GM21447 (cell line): Measurements from ENCODE around the gene LRP5.
"Not testable (repeated sequence)": the region's sequence is repeated elsewhere in the genome, so short reads cannot be mapped to it uniquely, and the experiment has no call there.

Source experiments
- ATAC-seq: cut with Tn5 transposase; IDR thresholded peaks from one replicate; pipeline ENCODE4 v1.9.1; 2021; ENCODE audit not compliant: unreplicated experiment

The LRP5 gene

GRCh38 chr11:68328374-68329091, 16.1 kb downstream of the LRP5 start:
- no peak for ATAC-seq

GRCh38 chr11:68329536-68329935, 17.1 kb downstream of the LRP5 start:
- ATAC-seq, result no peak

- ATAC-seq, result no peak
Observed at GRCh38 chr11:68329978-68330699, 17.7 kb downstream of the LRP5 start.

DNA sequence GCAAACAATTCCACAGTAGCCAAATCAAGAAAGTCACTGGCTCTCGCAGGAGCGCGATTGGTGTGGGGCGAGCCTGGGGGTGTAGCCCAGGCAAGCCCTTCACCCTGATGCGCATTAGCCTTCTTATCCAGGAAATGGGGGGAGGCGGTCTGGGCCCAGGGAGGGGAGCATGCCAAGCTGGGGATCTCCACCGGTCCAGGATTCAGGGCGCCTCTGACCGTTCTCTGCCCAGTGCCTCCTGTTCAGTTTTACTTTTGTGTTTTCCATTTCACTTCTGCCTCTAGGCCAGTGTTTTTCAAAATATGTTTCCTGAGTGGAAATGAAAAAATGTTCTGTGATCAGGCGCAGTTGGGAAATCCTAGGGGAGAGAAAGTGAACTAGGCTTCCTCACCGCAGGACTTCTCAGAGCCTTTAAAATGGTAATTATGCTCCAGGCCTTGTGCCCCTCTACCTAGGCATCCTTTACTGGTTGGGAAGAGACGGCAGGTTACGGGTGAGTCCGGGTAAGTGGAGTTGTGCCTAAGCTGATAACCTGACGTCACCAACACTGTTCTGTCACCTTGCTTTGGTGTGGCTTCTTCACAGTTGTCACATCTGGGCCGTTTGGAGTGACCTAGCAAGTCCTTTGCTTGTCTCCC, 18.4 kb downstream of the LRP5 start:
- ATAC-seq, result no peak

DNA sequence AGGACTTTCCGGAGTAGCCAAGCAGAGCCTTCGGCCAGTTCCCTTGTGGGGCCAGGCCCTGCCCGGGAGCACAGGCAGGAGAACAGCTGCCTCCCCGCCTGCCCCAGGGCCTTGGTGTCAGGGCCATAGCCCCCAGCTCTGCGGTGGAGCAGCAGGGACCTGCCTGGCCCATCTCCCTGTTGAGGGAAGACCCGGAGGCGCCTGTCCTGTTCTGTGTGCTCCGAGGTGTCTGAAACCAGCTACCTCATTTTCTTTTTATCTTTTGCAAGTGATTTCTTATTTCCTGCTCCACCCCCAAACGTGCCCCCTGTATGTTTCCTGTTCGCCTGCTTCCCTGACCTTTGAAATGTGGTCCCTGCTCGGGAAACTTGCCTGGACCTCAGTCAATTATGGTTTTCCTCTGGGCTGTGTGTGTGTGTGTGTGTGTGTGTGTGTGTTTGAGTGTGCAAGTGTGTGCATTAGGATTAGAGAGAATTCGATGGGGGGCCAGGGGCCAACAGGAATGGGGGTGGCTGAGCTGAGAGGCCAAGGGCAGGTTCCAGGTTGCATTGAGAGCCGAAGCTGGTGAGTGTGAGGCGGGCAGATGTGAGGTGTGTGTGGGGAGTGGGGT, 19.1 kb downstream of the LRP5 start:
- ATAC-seq, result no peak

DNA sequence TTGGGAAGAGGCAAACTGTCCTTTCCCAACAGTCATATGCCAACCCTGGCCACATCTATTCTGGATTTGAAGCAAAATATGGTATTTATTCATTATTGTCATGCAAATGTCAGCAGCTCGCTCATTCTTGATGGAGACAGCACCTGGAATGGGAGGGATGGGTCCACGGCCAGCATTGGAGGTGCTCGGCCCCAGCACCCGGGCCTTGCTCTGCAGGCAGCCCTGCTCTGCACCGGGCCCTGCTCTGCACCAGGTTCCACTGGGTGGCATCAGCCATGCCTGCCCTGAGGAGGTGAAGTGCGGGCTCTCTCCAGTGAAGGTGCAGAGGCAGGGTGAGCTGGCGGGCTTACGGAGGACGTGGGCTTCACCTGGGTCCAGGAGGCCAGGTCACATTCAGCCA, 19.8 kb downstream of the LRP5 start:
- no peak for ATAC-seq

DNA sequence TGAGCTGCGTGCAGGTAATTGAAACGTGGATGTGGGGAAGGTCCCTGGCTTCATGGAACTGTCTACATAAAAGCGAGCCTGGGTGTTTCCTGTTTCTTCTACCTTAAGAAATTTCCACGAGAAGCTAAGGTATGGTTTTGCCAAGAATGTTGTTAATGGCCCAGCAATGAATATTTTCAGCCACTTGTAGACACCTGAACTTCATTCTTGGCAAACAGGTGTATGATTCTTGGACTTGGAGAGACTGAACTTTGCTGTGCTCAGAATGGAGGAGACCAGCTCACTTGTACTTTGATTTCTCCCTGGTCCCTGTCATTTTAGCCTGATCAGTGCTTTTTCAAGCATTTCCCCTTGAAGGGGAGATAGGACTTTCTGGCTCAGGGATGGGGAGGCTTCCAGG, 20.8 kb downstream of the LRP5 start:
- ATAC-seq, result no peak

DNA sequence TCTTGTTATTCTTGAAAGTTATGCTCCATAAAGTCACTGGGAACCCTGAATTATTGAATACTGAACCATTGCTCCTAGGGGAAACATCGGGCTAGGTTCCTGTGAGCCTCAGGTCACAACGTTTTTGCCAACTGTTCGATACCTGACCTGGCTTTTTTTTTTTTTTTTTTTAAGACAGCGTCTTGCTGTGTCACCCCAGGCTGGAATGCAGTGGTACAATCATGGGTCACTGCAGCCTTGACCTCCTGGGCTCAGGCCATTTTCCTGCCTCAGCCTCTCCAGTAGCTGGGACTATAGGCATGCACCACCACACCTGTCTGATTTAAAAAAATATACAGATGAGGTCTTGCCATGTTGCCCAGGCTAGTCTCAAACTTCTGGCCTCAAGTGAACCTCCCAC, 22.5 kb downstream of the LRP5 start:
- no peak for ATAC-seq

DNA sequence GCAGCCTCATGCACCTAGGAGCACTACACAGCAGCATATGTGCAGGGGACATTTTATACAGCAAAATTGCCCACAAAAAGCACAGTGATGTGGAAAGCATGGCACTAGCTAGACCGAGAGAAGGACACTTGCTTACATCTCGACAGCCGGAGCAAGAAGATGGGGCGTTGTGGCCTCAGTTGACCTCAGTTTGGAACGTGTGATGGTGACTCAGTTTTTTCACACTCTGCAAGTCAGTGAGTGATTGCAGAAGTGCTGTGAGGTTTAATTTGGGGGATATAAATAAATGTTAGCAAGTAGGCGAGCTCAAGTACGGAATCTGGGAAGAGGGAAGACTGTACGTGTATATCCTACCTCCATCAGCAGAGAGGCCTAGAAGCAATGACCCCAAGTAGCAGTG, 23.3 kb downstream of the LRP5 start:
- ATAC-seq, result no peak

DNA sequence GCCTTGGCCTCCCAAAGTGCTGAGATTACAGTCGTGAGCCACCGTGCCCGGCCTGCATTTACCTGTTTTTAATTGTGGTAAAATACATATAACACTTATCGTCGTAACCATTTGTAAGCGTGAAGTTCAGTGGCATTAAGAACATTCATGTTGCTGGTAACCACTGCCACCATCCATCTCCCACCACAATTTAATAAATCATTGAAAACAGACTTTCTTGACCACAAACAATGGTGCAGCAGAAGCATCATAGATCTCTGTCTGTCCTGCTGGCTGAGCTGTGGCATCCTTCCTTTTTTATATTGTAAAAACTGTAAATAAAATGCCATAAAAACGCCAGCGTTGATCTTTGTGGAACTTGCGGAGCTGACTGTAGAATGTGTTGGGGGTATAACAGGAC, 24.3 kb downstream of the LRP5 start:
- no peak for ATAC-seq

GRCh38 chr11:68337399-68337835, 25.0 kb downstream of the LRP5 start:
- ATAC-seq, result no peak

DNA sequence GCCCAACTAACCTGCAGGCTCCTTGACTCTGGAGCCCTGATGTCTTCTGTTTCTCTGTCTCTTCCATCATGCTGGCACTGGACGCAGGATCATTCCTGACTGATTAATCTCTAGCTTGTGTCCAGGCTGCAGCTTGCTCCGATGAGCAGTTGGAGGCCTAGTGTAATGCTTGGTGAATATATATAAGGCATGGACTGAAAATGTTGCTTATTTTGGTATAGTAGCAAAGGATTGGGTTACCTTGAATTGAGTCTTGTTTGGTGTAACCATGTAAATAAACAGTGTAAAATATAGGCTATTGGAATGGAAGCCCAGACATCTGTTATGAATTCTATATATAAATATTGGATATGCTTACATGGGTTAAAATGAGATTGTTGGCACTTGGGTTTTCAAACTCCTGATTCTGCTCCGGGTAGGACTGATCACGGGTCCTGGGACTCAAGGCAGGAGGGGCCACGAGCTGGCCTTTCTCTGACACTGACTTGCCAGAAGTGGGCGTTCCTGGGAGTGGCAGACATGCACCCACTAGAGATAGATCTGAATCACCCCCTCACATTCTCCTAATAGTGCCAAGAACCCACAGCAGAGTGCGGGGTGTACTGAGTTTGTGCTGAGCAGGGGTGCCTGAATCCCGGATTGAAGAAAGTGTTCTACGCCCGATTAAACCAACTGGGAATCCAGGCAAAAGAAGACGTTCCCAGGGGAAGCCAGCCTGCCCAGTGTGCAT, 25.8 kb downstream of the LRP5 start:
- ATAC-seq, result no peak

DNA sequence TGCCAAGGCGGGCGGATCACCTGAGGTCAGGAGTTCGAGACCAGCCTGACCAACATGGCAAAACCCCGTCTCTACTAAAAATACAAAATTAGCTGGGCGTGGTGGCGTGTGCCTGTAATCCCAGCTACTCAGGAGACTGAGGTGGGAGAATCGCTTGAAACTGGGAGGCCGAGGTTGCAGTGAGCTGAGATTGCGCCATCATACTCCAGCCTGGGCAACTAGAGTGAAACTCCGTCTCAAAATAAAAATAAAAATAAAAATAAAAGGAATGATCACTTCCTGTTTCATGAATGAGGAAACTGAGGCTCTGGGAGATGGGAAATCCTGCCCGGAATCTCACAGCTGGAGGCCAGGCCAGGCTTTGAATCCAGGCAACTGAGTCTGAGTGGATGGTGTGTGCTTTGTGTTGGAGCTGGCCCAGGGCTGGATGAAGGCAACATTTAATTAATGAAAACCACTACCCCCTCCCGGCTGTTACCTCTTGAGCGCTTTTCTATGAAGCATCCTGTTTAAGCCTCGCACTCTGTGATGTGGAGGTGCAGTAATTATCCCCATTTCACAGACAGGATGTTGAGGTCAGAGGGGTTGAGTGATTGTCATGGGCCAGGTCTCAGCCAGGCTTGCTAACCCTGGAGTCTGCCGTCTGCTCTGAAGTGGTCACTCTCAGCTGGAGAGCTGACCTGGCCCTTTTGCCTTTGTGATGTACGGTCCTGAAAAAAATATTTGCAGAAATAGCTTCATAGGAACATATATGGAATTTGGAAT, 27.8 kb downstream of the LRP5 start:
- ATAC-seq, result no peak

DNA sequence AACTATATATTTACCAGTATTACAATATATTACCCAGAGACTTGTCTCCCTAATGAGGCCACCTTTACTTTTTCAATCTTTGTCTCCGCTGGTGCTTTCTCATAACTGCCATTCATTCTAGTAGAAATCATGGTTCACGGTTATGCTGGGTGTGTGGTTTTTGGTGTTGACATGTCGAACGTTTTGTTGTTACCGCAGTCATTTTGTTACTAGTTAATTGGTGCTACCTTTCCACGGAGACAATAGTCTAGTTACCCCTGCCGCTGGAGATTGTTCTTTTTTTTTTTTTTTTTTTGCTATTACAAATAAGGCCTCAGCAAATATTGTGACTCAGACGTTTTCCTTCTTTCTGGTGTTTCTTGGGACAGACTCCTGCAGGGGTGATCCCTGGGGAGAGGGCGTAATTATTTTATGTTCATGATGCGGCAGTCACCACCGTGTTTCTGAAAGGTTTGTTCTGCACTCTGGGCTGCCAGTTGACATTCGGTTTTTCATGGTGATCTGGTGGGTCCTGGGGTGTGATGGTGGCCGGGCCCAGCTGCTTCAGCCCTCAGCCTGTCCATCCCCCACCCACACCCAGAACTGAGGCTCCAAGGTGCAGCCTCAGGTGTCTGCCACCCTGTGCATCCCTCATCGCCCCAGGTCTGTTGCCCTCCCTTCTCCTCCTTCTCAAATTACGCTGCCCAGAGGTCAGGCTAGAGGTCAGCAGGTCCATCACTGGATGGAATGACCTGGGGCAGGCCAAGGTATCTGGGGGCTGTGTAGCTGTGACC, 28.6 kb downstream of the LRP5 start:
- ATAC-seq, result no peak

- no peak for ATAC-seq
Observed at GRCh38 chr11:68341557-68342458, 29.4 kb downstream of the LRP5 start.

- ATAC-seq, result no peak
Observed at GRCh38 chr11:68342459-68343158, 30.2 kb downstream of the LRP5 start.

- ATAC-seq, result no peak
Observed at GRCh38 chr11:68343761-68344256, 31.4 kb downstream of the LRP5 start.

DNA sequence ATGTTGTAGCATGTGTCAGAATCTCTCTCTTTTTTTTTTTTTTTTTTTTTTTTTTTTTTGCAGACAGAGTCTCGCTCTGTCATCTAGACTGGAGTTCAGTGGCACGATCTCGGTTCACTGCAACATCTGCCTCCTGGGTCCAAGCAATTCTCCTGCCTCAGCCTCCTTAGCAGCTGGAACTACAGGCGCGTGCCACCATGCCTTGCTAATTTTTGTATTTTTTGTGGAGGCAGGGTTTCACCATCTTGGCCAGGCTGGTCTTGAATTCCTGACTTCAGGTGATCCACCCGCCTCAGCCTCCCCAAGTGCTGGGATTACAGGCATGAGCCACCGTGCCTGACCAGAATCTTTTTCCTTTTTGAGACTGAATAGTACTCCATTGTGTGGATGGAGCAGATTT, 32.4 kb downstream of the LRP5 start:
- not testable (repeated sequence) for ATAC-seq
